ENCODE results near the gene EGFLAM. TPM values are rescaled to one million over a fixed set of nuclear protein-coding genes. Genes with fewer than 3 reads are reported as not detected.

EGFLAM gene
- 0.18 and 0.69 TPM in 2 replicates for total RNA-seq
- long read RNA-seq, full-length matches to known transcripts, result 1 of 1 reads
- long read RNA-seq, partial matches to known transcripts, result 0 of 1 reads
- long read RNA-seq, other reads (novel, unspliced or antisense), result 0 of 1 reads

DNA sequence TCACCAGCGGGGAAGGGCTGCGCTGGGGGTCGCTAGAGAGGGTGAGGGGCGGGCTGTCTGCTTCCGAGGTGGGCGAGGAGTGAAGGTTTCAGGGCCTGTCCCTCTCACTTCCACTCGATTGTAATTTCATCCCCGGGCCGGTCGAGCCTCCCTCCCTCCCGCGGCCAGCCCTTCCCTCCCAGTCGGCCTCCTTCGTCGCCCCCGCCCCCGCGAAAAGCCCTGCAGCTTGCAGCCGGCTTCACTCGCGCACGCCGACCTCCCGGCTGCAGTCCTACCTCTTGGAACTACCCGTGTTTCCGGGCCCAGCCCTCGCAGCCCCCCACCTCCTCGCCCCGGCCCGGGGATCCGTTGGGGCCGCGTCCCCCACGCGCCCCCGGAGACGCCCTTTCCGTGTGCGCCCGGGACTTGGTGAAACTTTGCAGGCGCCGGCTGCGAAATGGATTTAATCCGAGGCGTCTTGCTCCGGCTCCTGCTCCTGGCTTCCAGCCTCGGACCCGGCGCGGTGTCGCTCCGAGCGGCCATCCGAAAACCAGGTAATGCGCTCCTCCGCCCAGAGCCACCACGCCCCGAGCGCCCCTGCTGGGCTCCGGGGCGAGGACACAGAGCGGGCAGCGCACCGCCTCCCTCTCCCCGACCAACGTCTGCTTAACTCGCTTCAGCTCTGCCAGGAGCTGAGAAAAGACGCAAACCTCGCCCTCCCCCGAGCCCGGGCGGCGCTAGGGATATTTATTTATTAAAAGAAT, at the start of gene EGFLAM:
Gene EGFLAM, plus strand, starts transcription at position 241 of the 743 bp plus-strand sequence. Its CDS starts 196 bp downstream, at position 437.
- Mint-ChIP-seq H3K27me3 (peaks cover 76% of the 10 kb centered on the region), H3K4me1 (ENCODE audit: low read depth) (peaks cover 16% of the 10 kb centered on the region), H3K4me3 (ENCODE audit: low read depth) (peak within 1 kb of the TSS; percentile 77), H3K36me3 (ENCODE audit: insufficient read depth) (no peaks in the 10 kb centered on the region), H3K27ac (no peak within 1 kb of the TSS), H3K9me3 (ENCODE audit: low read depth) (no peaks in the 10 kb centered on the region)
- TF ChIP-seq, protein P1, sequence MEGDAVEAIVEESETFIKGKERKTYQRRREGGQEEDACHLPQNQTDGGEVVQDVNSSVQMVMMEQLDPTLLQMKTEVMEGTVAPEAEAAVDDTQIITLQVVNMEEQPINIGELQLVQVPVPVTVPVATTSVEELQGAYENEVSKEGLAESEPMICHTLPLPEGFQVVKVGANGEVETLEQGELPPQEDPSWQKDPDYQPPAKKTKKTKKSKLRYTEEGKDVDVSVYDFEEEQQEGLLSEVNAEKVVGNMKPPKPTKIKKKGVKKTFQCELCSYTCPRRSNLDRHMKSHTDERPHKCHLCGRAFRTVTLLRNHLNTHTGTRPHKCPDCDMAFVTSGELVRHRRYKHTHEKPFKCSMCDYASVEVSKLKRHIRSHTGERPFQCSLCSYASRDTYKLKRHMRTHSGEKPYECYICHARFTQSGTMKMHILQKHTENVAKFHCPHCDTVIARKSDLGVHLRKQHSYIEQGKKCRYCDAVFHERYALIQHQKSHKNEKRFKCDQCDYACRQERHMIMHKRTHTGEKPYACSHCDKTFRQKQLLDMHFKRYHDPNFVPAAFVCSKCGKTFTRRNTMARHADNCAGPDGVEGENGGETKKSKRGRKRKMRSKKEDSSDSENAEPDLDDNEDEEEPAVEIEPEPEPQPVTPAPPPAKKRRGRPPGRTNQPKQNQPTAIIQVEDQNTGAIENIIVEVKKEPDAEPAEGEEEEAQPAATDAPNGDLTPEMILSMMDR (IDR thresholded peaks at IDR 0.05; ENCODE audit: unreplicated experiment), result peak; percentile 63
- DNase-seq (ENCODE audit: low spot score, unreplicated experiment), result peak; percentile 55

DNA sequence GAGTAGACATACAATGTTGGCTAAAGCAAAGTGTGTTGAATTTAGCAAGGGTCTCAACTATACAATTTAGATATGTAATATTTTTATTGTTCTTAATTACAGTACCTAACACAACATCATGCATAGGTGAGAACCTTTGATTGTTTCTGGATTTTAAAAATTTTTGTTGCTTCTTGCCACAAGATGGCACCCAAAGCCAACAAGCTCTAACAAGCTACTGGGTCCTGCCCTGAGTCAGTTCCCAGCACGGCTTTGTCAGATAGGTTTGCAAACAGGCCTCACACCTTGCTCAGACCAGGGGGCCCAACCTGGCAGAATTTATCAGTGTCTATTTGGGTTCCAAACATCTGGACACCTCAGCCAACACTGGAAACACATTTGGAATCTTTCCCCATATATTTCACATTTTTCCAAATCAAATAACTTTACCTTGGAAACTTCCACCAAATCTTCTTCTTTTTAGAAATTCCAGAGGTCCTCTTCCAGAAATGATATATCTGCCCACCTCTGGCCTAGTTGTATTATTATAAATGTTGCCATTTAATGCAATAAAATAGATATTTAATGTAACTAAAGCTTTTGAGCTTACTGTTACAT, 49.5 kb upstream of the EGFLAM start:
- Mint-ChIP-seq H3K4me3 (ENCODE audit: low read depth) (no peak overlapping the region), H3K4me1 (ENCODE audit: low read depth) (no peaks in the 10 kb centered on the region), H3K27ac (no peak overlapping the region), H3K9me3 (ENCODE audit: low read depth) (no peaks in the 10 kb centered on the region), H3K27me3 (peaks cover 20% of the 10 kb centered on the region), H3K36me3 (ENCODE audit: insufficient read depth) (no peaks in the 10 kb centered on the region)
- TF ChIP-seq, protein P1 (IDR thresholded peaks at IDR 0.05; ENCODE audit: unreplicated experiment), result peak; percentile 68
- DNase-seq (ENCODE audit: low spot score, unreplicated experiment), result no peak

DNA sequence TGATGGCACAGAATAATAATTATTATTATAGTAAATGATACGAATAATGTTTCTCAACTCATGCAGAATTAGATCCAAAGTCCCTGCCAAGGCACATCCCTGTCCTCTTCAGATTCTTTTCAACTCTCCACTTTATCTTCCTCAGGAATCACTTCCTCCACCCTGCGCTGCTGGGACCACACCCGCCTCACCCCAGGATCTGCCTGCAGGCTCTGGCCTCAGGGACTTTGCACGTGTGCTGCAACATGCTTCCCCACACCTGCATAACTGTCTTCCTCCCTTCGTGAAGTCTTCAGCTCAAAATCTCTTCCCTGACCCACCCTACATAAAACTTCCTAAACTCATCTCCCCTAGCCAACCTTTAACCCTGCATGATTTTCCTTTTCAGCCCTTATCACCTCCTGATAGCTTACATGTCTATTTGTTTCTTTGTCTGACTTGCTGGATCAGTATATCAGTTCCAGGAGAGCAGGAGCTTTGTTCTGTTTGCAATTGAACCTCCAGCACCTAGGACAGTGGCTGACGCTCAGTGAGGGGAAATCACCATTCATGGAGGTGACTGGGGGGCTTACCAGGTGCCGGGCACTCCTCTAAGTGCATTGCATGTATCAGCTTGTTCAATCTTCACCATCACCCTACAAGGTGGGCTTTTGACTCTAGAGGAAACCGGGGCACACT, 47.5 kb upstream of the EGFLAM start:
- no peak overlapping the region for H3K27ac Mint-ChIP-seq
- no peaks in the 10 kb centered on the region for H3K4me1 Mint-ChIP-seq (ENCODE audit: low read depth)
- no peaks in the 10 kb centered on the region for H3K9me3 Mint-ChIP-seq (ENCODE audit: low read depth)
- TF ChIP-seq, protein P1 (IDR thresholded peaks at IDR 0.05; ENCODE audit: unreplicated experiment), result no peak
- H3K36me3 Mint-ChIP-seq (ENCODE audit: insufficient read depth), result no peaks in the 10 kb centered on the region
- no peak for DNase-seq (ENCODE audit: low spot score, unreplicated experiment)
- no peak overlapping the region for H3K4me3 Mint-ChIP-seq (ENCODE audit: low read depth)
- peaks cover 10% of the 10 kb centered on the region for H3K27me3 Mint-ChIP-seq

DNA sequence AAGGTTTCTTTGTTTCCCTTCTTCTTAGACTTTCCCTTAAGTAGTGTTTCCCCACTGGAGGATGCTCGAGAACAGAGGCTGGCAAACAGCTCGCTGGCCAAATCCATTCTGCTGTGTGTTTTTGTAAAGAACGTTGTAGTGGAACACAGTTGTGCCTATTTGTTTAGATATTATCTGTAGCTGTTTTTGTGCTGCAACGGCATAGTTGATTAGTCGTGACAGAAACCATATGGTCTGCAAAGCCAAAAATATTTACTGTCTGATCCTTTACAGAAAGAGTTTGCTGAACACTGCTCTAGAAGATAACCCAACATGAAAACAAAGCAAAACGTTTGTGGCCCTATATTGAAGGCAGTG, 47.0 kb upstream of the EGFLAM start:
- Mint-ChIP-seq H3K36me3 (ENCODE audit: insufficient read depth) (no peaks in the 10 kb centered on the region), H3K4me3 (ENCODE audit: low read depth) (no peak overlapping the region), H3K9me3 (ENCODE audit: low read depth) (no peaks in the 10 kb centered on the region), H3K4me1 (ENCODE audit: low read depth) (no peaks in the 10 kb centered on the region), H3K27me3 (peaks cover 10% of the 10 kb centered on the region), H3K27ac (no peak overlapping the region)
- DNase-seq (ENCODE audit: low spot score, unreplicated experiment), result no peak
- TF ChIP-seq, protein P1 (IDR thresholded peaks at IDR 0.05; ENCODE audit: unreplicated experiment), result no peak

DNA sequence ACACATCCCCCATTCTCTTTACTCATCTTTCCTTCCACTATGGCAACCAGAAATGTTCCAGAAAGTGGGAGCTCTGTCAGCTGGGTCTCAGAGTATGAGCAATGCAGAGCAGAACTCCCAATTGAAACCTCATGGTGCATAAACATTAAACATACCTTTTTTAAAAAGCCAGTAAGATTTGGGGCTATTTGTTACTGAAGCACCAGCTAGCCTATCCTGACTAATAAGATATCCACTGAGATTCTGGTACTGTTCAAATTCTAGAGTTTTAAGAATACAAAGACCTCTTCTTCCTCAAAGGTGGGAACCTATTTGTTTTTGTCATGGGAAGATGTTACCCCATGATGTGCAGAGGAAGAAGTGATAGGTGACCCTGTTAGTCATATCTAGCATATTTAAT, 46.1 kb upstream of the EGFLAM start:
- H3K27me3 Mint-ChIP-seq, result peaks cover 5% of the 10 kb centered on the region
- TF ChIP-seq, protein P1 (IDR thresholded peaks at IDR 0.05; ENCODE audit: unreplicated experiment), result no peak
- no peaks in the 10 kb centered on the region for H3K9me3 Mint-ChIP-seq (ENCODE audit: low read depth)
- no peak overlapping the region for H3K27ac Mint-ChIP-seq
- H3K36me3 Mint-ChIP-seq (ENCODE audit: insufficient read depth), result no peaks in the 10 kb centered on the region
- no peak for DNase-seq (ENCODE audit: low spot score, unreplicated experiment)
- H3K4me3 Mint-ChIP-seq (ENCODE audit: low read depth), result no peak overlapping the region
- H3K4me1 Mint-ChIP-seq (ENCODE audit: low read depth), result peaks cover under 1% of the 10 kb centered on the region
